GM12872 (cell line): ENCODE data around the gene GRAP2.

Source experiments
- CTCF ChIP-seq: IDR thresholded peaks from 3 replicates; pipeline ENCODE4 v1.5.1; 2011; ENCODE audit warnings: low read depth, mild to moderate bottlenecking, low read length, moderate library complexity; ENCODE audit not compliant: insufficient read depth

The GRAP2 gene

GRCh38 chr22:39970742-39971141, 69.9 kb downstream of the GRAP2 start:
- no peak for TF ChIP-seq CTCF

- no peak for TF ChIP-seq CTCF
Observed at GRCh38 chr22:39972641-39973040, 71.8 kb downstream of the GRAP2 start.

- TF ChIP-seq CTCF, result no peak
Observed at GRCh38 chr22:39973656-39974055, 72.8 kb downstream of the GRAP2 start.

- no peak for TF ChIP-seq CTCF
Observed at GRCh38 chr22:39974065-39974464, 73.2 kb downstream of the GRAP2 start.

GRCh38 chr22:39979048-39979447, 78.2 kb downstream of the GRAP2 start:
- no peak for TF ChIP-seq CTCF

GRCh38 chr22:39979458-39979857, 78.6 kb downstream of the GRAP2 start:
- no peak for TF ChIP-seq CTCF

- TF ChIP-seq CTCF, result no peak
Observed at GRCh38 chr22:39980596-39980995, 79.7 kb downstream of the GRAP2 start.

- no peak for TF ChIP-seq CTCF
Observed at GRCh38 chr22:39983346-39983745, 82.5 kb downstream of the GRAP2 start.
